ENCODE results near the gene NRG3. TPM values are rescaled to one million over a fixed set of nuclear protein-coding genes. Genes with fewer than 3 reads are reported as not detected.
"Not testable (repeated sequence)": the region's sequence is repeated elsewhere in the genome, so short reads cannot be mapped to it uniquely, and the experiment has no call there.

The NRG3 gene
- polyA plus RNA-seq, 5 donors: 0.91 to 1.5 (median 1.2) TPM

DNA sequence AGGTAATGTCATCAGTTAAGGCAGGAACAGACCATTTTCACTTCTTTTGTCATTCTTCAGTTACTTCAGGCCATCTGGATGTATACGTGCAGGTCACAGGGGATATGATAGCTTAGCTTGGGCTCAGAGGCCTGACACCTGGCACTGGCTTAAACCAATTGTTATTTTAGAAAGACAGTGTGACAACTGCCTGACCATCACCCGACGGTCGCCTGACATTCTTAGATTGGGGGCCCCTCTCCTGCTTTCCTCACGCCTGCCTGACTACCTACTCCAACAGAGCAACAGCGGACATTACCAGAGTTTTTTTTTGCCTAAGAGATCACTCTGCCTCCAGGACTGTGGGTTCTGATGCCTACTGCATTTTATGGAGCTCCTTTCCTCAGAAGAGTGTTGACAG lies 803.5 kb downstream of the NRG3 start:
- DNase-seq: not testable (repeated sequence)

DNA sequence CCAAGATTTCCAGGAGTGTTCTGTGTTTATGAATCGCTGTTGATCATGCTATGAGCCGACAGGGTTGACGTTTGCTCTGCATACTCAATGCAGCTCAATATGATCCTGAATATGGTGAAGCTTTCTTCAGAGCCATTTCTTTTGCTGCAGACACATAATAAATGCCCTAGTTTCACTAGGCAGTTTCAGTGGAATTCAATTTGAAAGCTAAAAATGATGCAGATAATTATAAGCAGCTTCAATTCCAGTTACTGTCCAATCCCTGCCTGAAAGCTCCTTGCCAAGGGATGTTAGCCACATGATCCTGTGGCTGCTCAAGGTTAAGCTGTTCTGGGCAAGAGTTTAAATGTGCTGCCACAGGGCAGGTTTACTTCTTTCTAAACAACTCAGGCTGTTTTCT lies 805.6 kb downstream of the NRG3 start:
- no peak for DNase-seq

DNA sequence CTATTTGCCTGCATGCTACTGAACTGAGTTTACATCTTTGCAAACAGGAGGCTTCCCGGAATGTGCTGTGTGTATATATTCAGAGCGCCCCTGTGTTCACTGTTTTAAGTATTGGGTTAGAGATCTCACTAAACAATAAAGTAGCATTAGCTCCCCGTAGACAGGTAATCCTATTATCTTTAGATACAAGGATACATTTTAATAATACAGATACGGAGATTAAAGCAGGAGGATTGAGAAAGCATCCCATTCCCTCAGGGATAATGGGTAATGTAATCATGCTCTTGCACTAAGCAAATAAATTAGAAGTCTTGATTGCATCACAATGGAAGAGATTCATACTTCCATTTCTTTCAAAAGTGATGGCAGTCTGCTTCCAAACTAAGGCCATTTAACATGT lies 809.0 kb downstream of the NRG3 start:
- no peak for DNase-seq

DNA sequence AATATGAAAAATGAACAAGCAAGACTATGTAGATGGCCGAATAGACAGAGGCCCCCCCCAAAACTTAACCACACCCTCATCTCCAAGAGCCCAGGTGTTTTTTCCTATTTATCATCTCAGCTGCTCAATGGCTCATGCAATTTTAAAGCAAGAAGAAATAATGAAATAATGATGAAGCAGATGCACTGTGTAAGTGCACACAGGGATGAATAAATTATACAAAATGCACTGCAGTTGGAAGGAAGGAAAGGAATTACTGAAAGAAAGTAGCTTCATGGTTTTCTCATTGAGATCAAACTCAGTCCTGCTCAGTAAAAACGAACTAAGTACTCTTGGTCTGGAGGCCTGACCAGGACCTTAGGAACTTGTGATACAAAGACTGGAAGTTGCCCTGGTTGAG lies 810.1 kb downstream of the NRG3 start:
- DNase-seq: no peak

DNA sequence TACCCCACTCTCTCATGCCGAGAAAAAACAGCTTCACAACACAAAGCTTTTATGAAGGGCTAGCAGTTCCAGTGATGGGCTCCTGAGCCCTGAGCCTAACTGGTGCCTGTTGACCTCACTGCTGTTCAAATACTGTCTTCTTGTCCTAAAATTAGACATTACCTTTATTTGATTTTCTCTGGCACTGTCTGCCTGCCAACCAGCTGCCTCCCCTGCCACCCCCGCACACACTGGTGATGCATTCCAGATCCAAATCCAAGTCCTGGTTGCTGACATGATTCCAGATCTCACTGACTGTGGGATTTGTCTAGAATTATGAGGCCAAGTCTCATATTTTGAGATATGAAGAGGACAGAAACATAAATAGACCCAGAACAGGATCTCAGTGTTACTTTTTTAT lies 816.2 kb downstream of the NRG3 start:
- no peak for DNase-seq

DNA sequence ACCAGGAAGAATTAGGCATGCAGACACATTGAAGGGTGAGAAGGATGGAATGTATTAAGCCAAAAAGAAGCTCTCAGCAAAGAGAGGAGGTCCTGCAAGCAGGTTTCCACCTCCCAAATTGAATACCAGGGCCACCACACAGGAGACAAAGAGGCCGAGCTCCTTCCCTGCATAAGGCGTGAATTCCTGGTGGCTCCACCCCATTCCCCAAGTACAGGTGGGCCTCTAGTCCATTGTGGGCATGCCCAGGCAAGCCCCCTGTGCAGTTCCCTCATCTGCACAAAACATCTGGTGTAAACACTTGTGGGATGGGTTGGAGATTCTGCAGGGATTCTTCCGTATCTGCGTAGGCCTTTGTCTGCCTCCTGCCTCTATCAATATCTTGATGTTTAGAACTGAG lies 817.5 kb downstream of the NRG3 start:
- DNase-seq: no peak

DNA sequence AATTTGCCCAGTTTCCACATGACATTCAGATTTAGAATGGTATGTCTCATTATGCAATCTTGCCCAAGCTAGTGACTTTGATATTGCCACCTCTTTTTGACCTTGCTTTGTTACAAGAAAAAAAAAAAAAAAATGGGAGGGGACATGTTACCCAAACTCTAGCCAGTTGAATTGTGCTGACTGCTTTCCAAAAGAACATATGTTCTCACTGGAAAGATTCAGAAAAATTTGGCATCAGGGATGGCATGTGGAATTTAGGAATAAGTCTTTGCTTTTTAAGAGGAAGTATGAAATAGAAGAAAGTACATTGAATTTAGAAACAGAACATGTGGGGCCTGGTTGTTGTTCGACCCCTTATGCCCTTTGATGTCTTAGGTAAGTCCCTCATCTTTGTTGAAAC lies 846.8 kb downstream of the NRG3 start:
- DNase-seq: no peak

DNA sequence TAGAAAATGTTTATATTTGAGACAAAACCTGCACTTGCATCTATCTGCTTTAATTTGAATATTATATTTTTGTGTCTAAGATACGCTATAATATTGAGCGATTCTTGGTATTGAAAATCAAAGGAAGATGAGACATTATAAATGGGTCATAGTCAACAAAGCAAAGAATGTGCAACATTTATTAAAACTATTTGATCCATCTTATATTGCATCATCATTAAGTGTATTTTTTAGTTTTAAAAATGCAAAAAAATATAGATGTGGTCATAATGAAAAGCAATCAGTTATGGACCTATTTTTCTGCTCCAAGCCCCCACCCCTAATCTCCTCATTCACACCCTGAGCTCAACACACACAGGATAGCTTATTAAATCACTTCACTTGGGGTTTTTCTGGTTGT lies 847.3 kb downstream of the NRG3 start:
- DNase-seq: no peak

DNA sequence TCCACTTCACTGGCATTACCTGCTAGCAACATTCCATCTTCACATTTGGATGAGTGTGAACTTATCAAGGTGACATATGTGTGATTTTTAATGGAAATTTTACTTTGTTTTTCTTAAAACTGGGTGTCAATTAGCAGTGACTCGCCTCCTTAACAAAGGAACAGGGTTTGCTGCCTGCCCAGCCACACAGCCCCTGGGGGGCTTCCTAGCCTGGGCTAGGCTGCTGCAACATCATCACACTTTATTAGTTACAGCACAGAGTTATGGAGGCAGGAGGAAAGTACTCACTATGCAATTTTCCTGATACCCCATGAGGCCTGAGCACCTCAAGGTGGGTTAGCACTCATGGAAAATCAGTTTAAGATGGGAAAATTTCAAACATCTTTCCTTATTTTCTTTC lies 861.3 kb downstream of the NRG3 start:
- no peak for DNase-seq

DNA sequence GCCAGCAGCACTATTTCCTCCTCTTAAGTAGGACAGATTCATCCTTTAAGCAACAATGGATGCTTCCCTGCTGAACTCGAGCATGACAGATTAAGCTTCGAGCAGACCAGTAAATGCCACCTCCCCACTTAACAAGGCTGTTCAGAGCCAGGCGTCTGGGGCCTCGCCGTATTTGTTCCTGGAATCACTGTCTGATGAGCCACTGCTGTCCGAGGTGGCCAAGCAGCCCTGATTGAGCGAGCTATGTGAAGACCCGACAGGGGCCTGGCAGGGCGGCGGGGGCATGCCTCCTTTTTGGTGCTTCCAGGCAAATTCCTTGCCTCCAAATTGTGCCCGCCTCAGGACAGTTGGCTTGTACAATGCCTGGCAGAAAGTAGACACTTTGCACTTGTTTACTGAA lies 862.6 kb downstream of the NRG3 start:
- no peak for DNase-seq

DNA sequence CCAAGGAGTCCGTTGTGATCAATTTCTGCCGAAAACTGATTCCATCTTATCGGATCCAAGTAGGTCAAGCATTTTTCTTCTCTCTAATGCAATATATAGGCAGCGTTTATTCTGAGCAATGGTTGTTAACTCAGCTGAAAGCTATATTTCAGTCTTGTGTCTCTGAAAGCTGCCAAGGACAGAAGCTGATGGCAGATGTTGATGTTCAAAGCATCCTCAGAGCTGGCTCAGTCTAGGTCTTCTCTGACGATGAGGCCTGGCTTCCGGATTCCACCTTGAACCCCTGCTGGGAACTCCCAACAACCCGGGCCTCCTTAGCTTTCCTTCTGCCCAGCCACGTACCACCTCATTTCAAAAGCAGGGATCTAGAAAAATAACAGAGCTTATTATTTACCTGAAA lies 863.6 kb downstream of the NRG3 start:
- DNase-seq: no peak

DNA sequence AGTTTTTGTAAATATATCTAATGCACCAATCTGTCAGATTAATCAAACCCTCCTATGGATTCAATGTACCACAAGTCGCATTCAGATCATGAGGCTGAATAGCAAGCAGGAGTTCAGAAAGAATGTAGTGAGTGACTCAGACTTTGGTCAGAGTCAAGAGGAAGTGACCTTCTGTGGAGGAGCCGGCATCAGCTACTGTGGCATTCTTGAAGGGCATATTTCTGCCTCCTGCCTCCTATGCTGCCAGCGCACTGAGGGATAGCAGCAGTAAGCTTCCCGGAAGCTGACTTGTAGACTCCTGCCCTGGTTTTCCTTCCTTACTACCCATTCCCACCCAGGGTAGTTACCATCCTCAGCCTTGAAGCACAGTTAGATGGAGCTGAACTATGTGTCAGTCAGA lies 867.5 kb downstream of the NRG3 start:
- DNase-seq: no peak

DNA sequence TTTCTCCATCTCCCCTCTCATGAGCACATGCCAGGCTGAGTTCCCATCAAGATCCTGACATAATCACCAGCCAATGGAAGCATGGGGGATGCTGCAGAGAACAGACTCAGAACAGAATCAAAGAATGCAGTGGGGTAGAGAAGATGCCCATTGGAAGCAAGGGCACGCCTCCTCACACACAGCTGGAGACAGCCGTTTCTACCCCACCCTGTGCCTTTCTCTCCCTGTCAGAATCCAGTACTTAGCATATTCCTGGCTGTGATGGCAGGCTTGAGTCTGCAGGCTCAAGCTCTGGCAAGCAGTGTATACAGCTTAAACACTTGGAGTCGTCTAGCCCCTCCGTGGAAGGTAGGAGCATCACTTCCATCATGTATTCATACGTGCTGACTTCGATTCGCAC lies 867.9 kb downstream of the NRG3 start:
- no peak for DNase-seq

DNA sequence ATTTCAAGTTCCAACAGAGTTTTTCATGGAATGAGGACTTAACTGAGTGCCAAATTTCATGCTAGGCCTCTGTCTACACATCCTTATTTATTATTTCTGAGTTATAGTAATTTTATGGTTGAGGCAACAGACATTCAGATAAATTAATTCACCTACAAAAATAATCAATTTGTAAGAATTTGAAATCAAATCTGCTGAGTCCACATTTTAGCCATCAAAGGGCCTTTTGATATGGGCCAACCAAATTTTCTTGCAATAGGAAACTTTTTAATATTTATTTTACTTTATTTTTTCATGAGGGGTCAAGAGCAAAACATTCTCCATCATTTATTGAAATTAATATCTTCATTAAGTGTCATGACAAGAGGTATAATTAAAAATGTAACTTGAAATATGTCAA lies 875.5 kb downstream of the NRG3 start:
- no peak for DNase-seq

DNA sequence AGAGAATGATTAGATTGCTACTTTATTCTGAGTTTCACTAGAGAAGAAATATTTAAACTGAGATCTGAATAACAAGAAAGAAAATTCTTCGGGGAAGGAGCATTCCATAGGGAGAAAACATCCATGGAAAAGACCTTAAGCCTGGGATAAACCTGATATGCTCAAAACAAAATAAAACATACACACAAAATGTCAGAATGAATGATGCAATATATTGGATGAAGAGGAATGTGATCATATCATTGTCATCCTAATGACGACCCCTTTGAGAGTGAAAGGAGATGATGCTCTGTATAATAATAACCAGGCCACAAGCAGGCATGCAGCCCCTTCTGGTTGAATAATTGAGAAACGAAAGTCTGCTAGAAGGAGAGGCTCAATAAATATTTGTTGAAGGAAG lies 882.4 kb downstream of the NRG3 start:
- DNase-seq: no peak

DNA sequence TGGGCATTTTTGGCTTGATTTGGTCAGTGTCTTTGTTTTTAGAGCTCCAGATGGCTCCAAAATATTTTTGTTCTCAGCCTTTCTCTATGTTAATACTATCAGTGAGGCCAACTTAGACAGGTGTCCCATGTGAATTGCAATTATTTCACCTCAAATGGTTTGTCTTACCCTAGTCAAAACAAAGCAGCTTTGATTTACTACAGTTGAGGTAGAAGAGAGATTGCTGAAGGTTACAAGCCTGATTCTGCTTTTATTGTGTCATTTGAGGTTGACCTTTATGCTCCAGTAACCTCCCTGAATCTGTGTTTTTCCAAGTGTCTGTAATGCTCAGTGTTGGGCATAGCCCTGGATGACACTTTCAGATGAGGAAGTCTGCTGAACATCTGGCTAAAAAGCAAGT lies 882.9 kb downstream of the NRG3 start:
- DNase-seq: no peak

DNA sequence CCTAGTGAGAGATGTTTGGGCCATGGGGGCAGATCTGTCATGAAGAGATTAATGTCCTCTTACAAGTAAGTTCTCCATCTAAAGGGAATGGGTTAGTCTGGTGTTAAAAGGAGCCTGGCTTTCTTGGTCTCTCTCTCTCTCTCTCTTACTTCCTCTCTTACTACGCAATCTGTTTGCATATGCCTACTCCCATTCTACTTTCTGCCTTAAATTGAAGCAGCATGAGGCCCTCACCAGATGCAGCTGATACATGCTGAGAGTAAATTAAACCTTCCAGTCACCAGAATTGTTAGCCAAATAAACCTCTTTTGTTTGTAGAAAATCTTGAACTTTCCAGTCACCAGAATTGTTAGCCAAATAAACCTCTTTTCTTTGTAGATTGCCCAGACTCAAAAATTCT lies 884.1 kb downstream of the NRG3 start:
- DNase-seq: no peak

DNA sequence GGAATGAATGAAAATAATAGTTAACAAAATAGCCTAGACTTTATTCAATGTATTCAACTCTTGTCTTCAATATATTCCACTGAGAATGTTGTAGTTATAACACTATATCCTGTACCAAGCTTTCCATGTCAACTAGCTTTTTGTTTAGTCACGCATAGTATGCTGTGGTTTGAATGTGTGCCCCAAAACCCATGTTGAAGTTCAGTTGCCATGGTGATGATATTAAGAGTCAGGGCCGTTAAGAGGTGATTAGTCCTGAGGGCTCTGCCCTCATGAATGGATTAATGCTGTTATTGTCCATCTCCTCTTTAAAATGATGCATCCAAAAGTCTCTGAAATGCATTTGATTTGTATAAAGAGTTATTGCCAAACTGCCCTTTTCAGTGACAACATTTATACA lies 887.6 kb downstream of the NRG3 start:
- DNase-seq: no peak

DNA sequence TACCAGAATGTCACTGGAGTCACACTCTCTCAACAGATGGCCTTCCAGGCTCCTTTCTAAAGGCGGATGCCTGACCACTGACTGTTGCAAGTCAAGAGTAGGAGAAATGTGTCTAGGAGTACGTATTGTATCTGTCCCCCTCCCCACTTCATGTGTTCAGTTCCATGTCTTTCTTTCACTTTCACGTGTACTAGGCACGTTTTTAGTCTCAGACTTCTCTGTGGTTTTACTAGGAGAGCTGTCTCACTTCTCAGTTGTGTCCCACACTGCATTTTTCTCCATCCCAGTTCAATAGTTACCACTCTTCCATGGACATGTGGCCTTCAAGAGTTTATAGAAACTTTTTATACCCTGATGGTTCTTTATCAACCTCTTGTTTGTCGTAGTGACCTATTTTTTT lies 893.0 kb downstream of the NRG3 start:
- no peak for DNase-seq

DNA sequence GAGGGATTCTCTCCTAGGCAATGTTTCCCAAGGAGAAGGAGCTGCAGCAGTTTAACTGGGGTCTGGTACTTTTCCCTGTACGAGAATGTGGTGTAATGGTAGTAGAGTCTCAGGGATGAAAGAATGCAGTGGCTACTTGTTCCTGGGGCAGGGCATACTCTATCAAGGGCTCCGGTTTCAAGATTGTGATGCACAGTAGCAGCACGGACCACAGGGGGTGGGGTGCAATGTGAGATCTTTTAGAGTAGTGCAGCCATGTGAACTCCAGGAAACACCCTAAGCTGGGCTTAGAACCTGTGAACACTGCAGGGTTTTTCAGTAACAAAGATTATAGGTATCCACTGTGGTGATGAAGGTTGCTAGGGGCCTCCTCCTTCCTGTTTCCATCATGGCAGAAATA lies 903.9 kb downstream of the NRG3 start:
- DNase-seq: no peak

DNA sequence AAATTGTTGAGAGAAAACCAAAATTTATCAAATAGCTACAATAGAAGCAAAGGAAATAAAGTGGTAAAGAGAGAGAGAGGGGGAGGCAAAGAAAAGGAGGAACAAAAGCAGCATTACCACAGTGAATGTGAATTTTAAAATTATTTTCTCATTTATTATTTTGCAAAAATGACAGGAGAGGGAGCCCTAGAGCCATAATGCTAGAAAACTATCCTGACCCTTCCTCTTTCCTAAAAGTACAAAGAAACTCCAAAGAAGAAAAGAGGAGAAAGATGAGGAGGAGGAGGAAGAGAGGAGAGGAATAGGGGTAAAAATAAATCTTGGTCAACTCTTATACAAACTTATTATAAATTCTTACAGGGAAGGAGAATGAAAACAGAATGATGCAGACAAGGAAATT lies 921.5 kb downstream of the NRG3 start:
- peak; percentile 8 to 21 for DNase-seq

DNA sequence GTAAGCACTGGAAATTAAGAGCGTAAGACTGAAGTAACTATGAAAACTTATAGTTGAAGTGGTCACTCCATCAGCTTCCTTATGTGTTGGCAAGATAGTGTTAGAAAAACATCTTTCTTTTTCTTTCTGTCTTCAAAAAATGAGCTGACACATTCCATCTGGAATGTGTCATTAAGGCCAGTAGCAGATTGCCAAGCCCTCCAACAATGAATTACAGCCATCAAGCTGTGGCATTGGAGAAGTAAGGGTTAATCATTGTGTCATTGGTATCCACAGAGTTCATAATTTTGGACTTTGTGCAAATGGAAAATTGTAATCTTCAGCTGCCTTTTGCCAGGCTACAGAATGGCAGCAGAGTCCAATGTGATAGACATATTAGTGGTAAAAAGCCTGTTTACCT lies 926.3 kb downstream of the NRG3 start:
- no peak for DNase-seq

DNA sequence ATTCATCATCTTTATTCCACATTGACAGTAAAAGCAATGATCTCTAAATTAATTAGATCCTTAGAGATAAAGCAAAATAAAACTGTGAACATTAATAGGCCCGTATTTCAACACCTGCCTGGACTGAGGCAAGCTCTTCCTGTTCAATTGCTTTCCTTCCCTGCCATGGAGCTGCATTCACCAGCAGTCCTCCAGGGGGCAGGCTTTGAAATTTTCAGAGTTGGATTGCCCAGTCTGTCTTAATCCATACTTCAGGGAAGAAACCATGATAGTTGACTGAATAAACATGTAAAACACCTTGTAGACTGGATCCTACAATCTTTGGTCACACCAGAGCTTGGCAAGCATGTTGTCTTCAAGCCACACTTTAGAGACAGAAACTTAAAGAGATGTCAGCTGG lies 936.6 kb downstream of the NRG3 start:
- DNase-seq: no peak

DNA sequence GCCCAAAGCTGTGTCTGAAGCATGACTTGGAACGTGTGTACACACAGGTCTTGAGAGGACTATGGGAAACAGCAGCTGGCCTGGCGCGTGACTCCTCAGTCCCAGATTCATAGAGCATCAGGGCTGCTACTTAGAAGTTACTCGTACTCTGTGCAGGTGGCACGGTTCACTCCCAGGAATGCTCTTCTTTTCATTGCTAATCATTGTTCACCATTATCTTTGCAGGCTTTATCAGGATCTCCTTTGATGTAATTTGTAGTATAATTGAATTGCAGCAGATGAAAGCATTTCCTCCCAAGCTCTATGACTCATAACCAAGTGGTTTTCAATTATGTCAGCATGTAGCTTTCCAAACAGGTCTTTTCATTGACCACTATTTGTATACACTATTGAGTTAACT lies 938.9 kb downstream of the NRG3 start:
- DNase-seq: no peak

DNA sequence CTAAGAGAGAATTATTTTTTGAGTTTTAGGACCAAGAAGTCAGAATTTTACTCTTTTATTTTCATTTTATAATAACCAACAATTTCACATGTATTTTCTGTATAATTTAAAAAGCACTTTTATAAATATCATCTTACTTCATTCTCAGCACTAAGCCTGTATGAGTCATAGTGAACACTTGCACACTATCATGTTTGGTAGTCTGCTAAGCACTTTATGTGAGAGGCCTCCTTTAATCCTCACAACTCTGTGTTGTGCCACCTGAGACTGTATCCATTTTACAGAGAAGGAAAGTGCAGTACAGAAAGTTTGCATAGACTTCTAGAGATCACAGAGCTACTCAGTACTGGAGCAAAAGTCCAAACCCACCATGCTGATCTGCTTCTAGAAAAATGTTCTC lies 939.6 kb downstream of the NRG3 start:
- no peak for DNase-seq

Measured in right lung (tissue), 5 donors.